ENCODE measurements around the gene VASP.
A peak's percentile ranks its signal among the peaks of the same experiment; 100 is the strongest.

Gene VASP

DNA sequence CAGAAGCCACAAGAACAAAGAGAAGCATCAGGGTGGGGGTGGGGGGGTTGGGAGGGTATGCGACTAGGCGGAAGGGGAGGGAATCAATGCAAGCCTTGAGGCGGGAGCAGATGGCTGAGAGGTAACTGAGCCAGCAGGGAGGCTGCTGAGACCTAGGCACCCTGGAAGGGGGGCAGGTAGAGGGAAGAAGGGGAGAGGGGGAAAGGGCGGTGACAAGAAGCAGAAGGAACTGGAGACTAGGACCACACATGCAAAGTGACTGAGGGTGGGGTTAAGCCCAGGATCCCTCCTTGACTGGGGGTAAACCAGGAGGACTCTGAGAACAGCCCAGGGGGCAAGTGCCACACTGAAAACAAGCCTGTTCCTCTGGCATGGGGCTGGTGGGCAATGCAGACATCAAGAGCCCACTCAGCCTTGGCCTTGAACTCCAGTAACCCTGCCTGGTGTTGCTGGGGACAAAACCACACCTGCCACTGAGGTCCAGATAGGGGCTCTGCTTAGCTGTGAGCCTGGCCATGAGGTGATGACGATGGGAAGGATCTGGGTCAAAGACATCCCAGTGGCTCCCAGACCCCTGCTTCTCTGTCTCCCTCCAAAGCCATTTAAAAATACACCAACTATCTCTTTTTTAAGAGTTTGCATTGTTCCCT lies 57.0 kb downstream of the VASP start:
- no peak overlapping the region for H3K4me3 ChIP-seq (ENCODE audit: control insufficient read depth, low read depth, low read length)
- TF ChIP-seq, protein P1, sequence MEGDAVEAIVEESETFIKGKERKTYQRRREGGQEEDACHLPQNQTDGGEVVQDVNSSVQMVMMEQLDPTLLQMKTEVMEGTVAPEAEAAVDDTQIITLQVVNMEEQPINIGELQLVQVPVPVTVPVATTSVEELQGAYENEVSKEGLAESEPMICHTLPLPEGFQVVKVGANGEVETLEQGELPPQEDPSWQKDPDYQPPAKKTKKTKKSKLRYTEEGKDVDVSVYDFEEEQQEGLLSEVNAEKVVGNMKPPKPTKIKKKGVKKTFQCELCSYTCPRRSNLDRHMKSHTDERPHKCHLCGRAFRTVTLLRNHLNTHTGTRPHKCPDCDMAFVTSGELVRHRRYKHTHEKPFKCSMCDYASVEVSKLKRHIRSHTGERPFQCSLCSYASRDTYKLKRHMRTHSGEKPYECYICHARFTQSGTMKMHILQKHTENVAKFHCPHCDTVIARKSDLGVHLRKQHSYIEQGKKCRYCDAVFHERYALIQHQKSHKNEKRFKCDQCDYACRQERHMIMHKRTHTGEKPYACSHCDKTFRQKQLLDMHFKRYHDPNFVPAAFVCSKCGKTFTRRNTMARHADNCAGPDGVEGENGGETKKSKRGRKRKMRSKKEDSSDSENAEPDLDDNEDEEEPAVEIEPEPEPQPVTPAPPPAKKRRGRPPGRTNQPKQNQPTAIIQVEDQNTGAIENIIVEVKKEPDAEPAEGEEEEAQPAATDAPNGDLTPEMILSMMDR (conservative IDR thresholded peaks at IDR 0.05; ENCODE audit: control insufficient read depth, insufficient read depth, low read depth, low read length): no peak
- no peak for DNase-seq (ENCODE audit: low read depth)

DNA sequence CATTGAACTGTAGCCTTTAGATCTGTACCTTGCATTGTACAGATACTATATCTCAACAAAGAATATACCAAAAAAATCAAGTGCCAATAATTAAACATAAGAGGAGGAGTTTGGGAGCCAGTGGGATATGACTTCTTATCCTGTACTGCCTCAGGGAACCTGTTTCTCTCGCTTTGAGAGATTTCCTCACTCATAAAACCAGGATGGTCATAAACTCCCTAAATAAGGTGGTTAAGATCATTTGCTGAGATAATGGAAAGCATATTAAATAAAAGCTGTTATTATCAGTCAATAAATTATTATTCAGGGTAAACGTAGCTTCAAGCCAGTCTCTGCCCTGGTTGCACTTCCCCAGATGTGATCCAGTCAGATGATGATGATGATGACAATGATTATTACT lies 60.3 kb downstream of the VASP start:
- H3K4me3 ChIP-seq (ENCODE audit: control insufficient read depth, low read depth, low read length): no peak overlapping the region
- TF ChIP-seq, protein P1 (conservative IDR thresholded peaks at IDR 0.05; ENCODE audit: control insufficient read depth, insufficient read depth, low read depth, low read length): no peak
- DNase-seq (ENCODE audit: low read depth): no peak

DNA sequence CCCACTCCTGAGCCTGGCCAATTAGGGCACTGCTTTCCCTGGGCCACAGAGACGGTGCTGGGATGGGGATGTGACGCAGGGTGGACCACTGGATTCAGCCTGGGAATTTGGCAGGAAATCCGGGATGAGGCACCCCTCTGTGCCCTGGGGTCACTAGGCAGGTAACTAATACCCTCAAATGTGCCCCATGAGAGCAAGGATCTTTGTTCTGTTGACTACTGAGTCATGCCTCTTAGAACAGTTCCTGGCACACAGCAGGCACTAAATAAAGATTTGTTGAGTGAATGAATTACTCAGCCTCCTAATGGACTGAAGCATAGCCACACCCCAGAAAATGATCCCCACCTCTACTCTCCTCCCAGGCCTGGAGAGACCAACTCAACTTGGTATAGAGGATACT lies 61.5 kb downstream of the VASP start:
- no peak overlapping the region for H3K4me3 ChIP-seq (ENCODE audit: control insufficient read depth, low read depth, low read length)
- DNase-seq (ENCODE audit: low read depth): peak; percentile 98
- TF ChIP-seq, protein P1 (conservative IDR thresholded peaks at IDR 0.05; ENCODE audit: control insufficient read depth, insufficient read depth, low read depth, low read length): no peak

DNA sequence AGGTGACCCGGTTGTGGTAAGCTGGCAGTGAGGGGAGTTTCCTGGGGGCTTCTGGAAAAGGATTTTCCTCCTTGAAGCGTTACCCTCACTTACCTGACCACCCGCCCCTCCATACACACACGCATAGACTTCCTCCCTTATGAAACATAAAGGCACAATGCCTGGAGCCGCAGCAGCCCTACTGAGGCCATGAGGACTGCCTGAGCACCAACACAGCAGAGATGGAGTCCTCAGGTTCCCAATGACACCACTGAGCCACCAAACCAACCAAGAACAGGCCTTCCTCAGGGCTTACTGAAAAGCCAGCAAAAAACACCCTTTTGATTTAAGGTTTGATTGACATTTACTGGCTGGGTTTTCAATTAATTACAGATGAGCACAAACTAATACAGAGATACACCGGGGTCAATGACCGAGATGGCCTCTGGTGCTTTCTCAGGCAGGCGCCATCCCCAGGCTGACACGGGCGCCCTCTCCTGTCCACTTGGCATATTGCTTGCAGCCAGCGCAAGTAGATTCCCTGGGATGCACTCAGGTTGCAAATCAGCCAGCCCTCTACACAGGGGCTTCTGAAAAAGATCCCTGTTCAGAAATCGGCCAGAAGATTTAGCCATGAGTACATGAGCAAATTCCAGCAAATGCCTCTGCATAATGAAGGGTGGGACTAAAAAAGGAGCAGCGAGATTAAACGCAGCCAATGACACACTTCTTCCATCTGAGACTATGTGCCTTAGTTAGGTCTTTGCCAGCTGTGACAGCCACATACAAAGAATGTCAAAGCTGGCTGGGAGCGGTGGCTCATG lies 62.5 kb downstream of the VASP start:
- DNase-seq (ENCODE audit: low read depth): peak; percentile 61
- H3K4me3 ChIP-seq (ENCODE audit: control insufficient read depth, low read depth, low read length): no peak overlapping the region
- TF ChIP-seq, protein P1 (conservative IDR thresholded peaks at IDR 0.05; ENCODE audit: control insufficient read depth, insufficient read depth, low read depth, low read length): peak; percentile 85

DNA sequence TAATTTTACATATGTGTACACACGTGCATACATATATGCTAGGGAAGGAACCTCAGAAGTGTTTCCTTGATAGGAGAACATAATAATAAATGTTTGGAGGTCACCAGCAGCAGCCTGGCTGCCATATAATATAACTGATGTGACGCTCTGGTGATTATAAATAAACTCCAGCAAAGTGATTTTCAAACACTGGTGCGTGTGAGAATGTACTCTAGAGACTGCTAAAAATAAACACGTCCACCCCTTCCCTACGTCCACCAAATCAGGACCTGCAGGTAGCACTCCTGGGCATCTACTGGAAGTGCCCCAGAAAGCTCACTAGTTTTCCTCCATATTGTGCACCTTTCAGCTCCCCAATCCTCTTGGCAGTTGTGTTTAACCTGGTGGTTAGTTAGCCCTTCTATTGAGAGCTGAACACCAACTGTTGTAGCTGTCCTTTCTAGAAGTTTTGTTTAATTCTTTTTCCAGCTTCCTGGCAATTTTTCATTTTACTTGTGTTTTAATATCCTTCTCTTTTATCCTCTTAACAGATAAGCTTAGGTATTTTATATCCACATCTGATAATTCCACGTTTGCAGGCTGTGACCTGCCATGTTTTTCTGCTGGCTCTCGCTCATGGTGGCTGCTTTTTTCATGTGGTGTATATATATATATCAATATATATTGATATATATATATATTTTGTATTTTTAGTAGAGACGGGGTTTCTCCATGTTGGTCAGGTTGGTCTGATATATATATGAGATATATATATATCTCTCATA lies 64.4 kb downstream of the VASP start:
- no peak for DNase-seq (ENCODE audit: low read depth)
- no peak overlapping the region for H3K4me3 ChIP-seq (ENCODE audit: control insufficient read depth, low read depth, low read length)
- TF ChIP-seq, protein P1 (conservative IDR thresholded peaks at IDR 0.05; ENCODE audit: control insufficient read depth, insufficient read depth, low read depth, low read length): no peak

DNA sequence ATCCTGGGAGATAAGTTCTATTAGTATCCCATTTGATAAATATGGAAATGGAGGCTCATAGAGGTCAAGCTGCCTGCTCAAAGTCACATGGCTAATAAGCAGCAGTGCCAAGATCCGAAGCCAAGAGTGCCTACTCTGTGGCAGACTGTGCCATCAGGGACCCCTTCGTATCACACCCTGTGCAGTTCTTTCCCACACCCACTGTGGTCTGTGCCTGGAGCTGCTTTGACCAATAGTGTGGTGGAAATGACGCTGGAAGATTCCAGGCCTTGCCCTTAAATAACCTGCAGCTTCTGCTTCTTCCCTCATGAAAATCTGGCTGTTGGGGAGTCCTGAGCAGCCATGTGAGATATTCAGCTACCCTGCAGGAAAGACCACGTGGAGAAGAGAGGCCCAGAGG lies 67.2 kb downstream of the VASP start:
- H3K4me3 ChIP-seq (ENCODE audit: control insufficient read depth, low read depth, low read length): no peak overlapping the region
- peak; percentile 54 for DNase-seq (ENCODE audit: low read depth)
- TF ChIP-seq, protein P1 (conservative IDR thresholded peaks at IDR 0.05; ENCODE audit: control insufficient read depth, insufficient read depth, low read depth, low read length): no peak
